Measurements from ENCODE around the gene KCNK1. TPM values are rescaled to one million over a fixed set of nuclear protein-coding genes. Genes with fewer than 3 reads are reported as not detected.
A peak's percentile ranks its signal among the peaks of the same experiment; 100 is the strongest.

KCNK1 gene
- total and polyA plus RNA-seq, 3 experiments from 2014 or later, result 1.1 to 1.4 TPM; not detected in 1

- Mint-ChIP-seq H3K4me3 (no peak overlapping the region), H3K36me3 (no peaks in the 10 kb centered on the region), H3K4me1 (no peaks in the 10 kb centered on the region), H3K27me3 (peaks cover 9 to 39% of the 10 kb centered on the region in 2 donors), H3K27ac (no peak overlapping the region), H3K9me3 (peaks cover 0 to 12% (median 8%) of the 10 kb centered on the region in 5 donors)
- no peak for DNase-seq
- H3K36me3 ChIP-seq (ENCODE audit: insufficient read depth, low read length), result no peaks in the 10 kb centered on the region
- no peaks in the 10 kb centered on the region for H3K9me3 ChIP-seq (ENCODE audit: low read length)
- ChIA-PET CTCF (no interaction called here), POLR2A (no interaction called here)
- no peak overlapping the region for H3K4me3 ChIP-seq (ENCODE audit: low read length)
- no peak overlapping the region for H3K27ac ChIP-seq (ENCODE audit: low read depth, low read length)
- H3K4me1 ChIP-seq (ENCODE audit: insufficient read depth, low read length), result no peaks in the 10 kb centered on the region
- H3K27me3 ChIP-seq (ENCODE audit: insufficient read depth, low read length, poor library complexity, severe bottlenecking), result no peaks in the 10 kb centered on the region
These were observed 31.5 kb upstream of the KCNK1 start for GRCh38 chr1:233582439-233582838.

DNA sequence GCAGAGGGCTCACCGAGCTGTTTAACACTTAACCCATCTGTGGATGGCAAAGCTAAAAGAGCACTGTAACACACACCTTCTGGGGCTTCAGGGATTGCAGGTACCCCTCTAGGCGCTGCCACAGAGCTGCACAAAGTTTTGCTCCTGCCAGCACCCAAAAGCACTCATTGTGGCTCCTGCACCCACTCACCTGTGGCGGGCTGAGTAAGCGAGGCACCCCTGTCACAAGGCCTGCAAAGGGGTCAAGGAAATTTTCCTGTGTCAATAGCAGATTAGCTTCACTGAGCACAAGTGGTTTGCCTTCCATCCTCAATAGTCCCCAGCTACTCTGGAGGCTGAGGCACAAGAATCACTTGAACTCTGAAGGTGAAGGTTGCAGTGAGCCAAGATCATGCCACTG lies 29.5 kb upstream of the KCNK1 start:
- Mint-ChIP-seq H3K27me3 (peaks cover 9 to 38% of the 10 kb centered on the region in 2 donors), H3K4me3 (no peak overlapping the region), H3K27ac (no peak overlapping the region), H3K36me3 (no peaks in the 10 kb centered on the region), H3K9me3 (peaks cover 0 to 8% (median 7%) of the 10 kb centered on the region in 5 donors), H3K4me1 (no peaks in the 10 kb centered on the region)
- no peaks in the 10 kb centered on the region for H3K27me3 ChIP-seq (ENCODE audit: insufficient read depth, low read length, poor library complexity, severe bottlenecking)
- no peaks in the 10 kb centered on the region for H3K36me3 ChIP-seq (ENCODE audit: insufficient read depth, low read length)
- H3K4me1 ChIP-seq (ENCODE audit: insufficient read depth, low read length), result no peaks in the 10 kb centered on the region
- H3K27ac ChIP-seq (ENCODE audit: low read depth, low read length), result no peak overlapping the region
- CTCF ChIA-PET, result interaction anchor here (1.1 kb wide), 1 partner anchor 12 kb away, joined by 3 read pairs; no protein-coding TSS in a partner anchor
- no peak for DNase-seq
- H3K9me3 ChIP-seq (ENCODE audit: low read length), result no peaks in the 10 kb centered on the region
- no peak overlapping the region for H3K4me3 ChIP-seq (ENCODE audit: low read length)
- POLR2A ChIA-PET, result no interaction called here

GRCh38 chr1:233584931-233585330 lies 29.0 kb upstream of the KCNK1 start:
- Histone ChIP-seq H3K4me1 (ENCODE audit: insufficient read depth, low read length) (no peaks in the 10 kb centered on the region), H3K4me3 (ENCODE audit: low read length) (no peak overlapping the region), H3K27me3 (ENCODE audit: insufficient read depth, low read length, poor library complexity, severe bottlenecking) (no peaks in the 10 kb centered on the region), H3K27ac (ENCODE audit: low read depth, low read length) (no peak overlapping the region), H3K9me3 (ENCODE audit: low read length) (no peaks in the 10 kb centered on the region), H3K36me3 (ENCODE audit: insufficient read depth, low read length) (no peaks in the 10 kb centered on the region)
- no peak overlapping the region for H3K4me3 Mint-ChIP-seq
- peaks cover 0 to 8% (median 5%) of the 10 kb centered on the region in 5 donors for H3K9me3 Mint-ChIP-seq
- peaks cover 9 to 37% of the 10 kb centered on the region in 2 donors for H3K27me3 Mint-ChIP-seq
- ChIA-PET POLR2A (no interaction called here), CTCF (interaction anchor here (1.1 kb wide), 1 partner anchor 11 kb away, joined by 3 read pairs; no protein-coding TSS in a partner anchor)
- DNase-seq, result no peak
- no peaks in the 10 kb centered on the region for H3K4me1 Mint-ChIP-seq
- H3K27ac Mint-ChIP-seq, result no peak overlapping the region
- H3K36me3 Mint-ChIP-seq, result no peaks in the 10 kb centered on the region

GRCh38 chr1:233586301-233586700 lies 27.6 kb upstream of the KCNK1 start:
- no peaks in the 10 kb centered on the region for H3K36me3 Mint-ChIP-seq

GRCh38 chr1:233587196-233587595 lies 26.7 kb upstream of the KCNK1 start:
- DNase-seq, result no peak
- H3K36me3 Mint-ChIP-seq, result no peaks in the 10 kb centered on the region
- ChIA-PET POLR2A (no interaction called here), CTCF (no interaction called here)
- peaks cover 0 to 6% (median 3%) of the 10 kb centered on the region in 5 donors for H3K9me3 Mint-ChIP-seq
- Histone ChIP-seq H3K4me3 (ENCODE audit: low read length) (no peak overlapping the region), H3K36me3 (ENCODE audit: insufficient read depth, low read length) (no peaks in the 10 kb centered on the region), H3K9me3 (ENCODE audit: low read length) (no peaks in the 10 kb centered on the region), H3K27me3 (ENCODE audit: insufficient read depth, low read length, poor library complexity, severe bottlenecking) (no peaks in the 10 kb centered on the region), H3K4me1 (ENCODE audit: insufficient read depth, low read length) (no peaks in the 10 kb centered on the region), H3K27ac (ENCODE audit: low read depth, low read length) (no peak overlapping the region)
- no peak overlapping the region for H3K4me3 Mint-ChIP-seq
- peaks cover 10 to 30% of the 10 kb centered on the region in 2 donors for H3K27me3 Mint-ChIP-seq
- no peaks in the 10 kb centered on the region for H3K4me1 Mint-ChIP-seq
- no peak overlapping the region for H3K27ac Mint-ChIP-seq

More at GRCh38 chr1:233586301-233586700, 27.6 kb upstream of the KCNK1 start:
- ChIA-PET CTCF (no interaction called here), POLR2A (no interaction called here)
- no peak overlapping the region for H3K27ac Mint-ChIP-seq
- Histone ChIP-seq H3K4me1 (ENCODE audit: insufficient read depth, low read length) (no peaks in the 10 kb centered on the region), H3K4me3 (ENCODE audit: low read length) (no peak overlapping the region), H3K36me3 (ENCODE audit: insufficient read depth, low read length) (no peaks in the 10 kb centered on the region), H3K9me3 (ENCODE audit: low read length) (no peaks in the 10 kb centered on the region), H3K27ac (ENCODE audit: low read depth, low read length) (no peak overlapping the region), H3K27me3 (ENCODE audit: insufficient read depth, low read length, poor library complexity, severe bottlenecking) (no peaks in the 10 kb centered on the region)
- H3K4me1 Mint-ChIP-seq, result no peaks in the 10 kb centered on the region
- H3K9me3 Mint-ChIP-seq, result peaks cover 0 to 6% (median 3%) of the 10 kb centered on the region in 5 donors
- peaks cover 10 to 30% of the 10 kb centered on the region in 2 donors for H3K27me3 Mint-ChIP-seq
- no peak overlapping the region for H3K4me3 Mint-ChIP-seq
- no peak for DNase-seq

DNA sequence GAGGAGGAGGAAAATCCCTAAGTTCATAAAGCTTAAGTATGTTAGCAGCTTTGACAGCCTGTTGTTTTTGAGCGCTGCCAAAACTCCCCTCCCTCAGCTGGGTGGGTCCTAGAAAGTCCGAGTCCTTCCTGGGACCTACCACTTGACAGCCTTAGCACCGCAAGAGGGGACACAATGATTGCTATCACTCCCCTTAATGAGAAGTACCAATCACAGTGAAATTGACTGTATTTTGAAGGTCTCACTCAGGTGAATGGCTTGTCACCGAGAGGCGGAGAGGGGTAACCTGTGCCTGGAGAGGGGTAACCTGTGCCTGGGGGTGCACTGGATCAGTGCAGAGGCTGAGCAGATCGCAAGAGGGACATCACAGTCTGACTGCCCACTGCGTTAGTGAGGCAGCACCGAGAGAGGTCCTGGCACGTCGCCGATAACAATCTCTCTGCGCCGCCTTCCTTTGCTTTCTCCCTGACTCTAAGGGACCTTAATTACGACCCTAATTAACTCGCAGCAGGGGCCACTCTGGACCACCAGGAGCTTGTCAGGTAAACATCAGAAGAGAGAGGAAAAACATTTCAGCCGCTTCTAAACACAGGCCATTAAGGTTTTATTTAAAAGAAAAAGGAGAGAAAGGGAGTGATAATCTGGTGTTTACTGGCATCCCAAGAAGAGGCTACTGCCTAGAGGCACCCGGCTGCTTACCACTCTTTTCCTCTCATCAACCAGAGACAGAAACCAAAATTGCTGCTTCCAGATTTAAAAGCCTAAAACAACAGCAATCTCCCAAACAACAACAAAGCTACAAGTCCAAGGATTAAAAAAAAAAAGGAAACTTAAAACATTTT lies 25.7 kb upstream of the KCNK1 start:
- no peaks in the 10 kb centered on the region for H3K36me3 ChIP-seq (ENCODE audit: insufficient read depth, low read length)
- no peak overlapping the region for H3K27ac ChIP-seq (ENCODE audit: low read depth, low read length)
- Mint-ChIP-seq H3K27ac (no peak overlapping the region), H3K27me3 (peaks cover 10 to 30% of the 10 kb centered on the region in 2 donors), H3K9me3 (peaks cover 0 to 6% (median 3%) of the 10 kb centered on the region in 5 donors), H3K4me1 (no peaks in the 10 kb centered on the region), H3K36me3 (no peaks in the 10 kb centered on the region), H3K4me3 (no peak overlapping the region)
- ChIA-PET POLR2A (no interaction called here), CTCF (no interaction called here)
- H3K4me1 ChIP-seq (ENCODE audit: insufficient read depth, low read length), result no peaks in the 10 kb centered on the region
- no peaks in the 10 kb centered on the region for H3K9me3 ChIP-seq (ENCODE audit: low read length)
- DNase-seq, result no peak
- H3K4me3 ChIP-seq (ENCODE audit: low read length), result no peak overlapping the region
- H3K27me3 ChIP-seq (ENCODE audit: insufficient read depth, low read length, poor library complexity, severe bottlenecking), result no peaks in the 10 kb centered on the region

GRCh38 chr1:233597489-233597901 lies 16.4 kb upstream of the KCNK1 start:
- CTCF ChIA-PET, result no interaction called here
- no peaks in the 10 kb centered on the region for H3K4me1 ChIP-seq (ENCODE audit: insufficient read depth, low read length)
- no peak overlapping the region for H3K27ac ChIP-seq (ENCODE audit: low read depth, low read length)
- H3K9me3 Mint-ChIP-seq, result peaks cover 0 to 4% (median 0%) of the 10 kb centered on the region in 5 donors
- H3K36me3 Mint-ChIP-seq, result no peaks in the 10 kb centered on the region
- POLR2A ChIA-PET, result no interaction called here
- DNase-seq, result no peak
- H3K4me3 ChIP-seq (ENCODE audit: low read length), result no peak overlapping the region
- H3K27me3 ChIP-seq (ENCODE audit: insufficient read depth, low read length, poor library complexity, severe bottlenecking), result no peaks in the 10 kb centered on the region
- H3K4me1 Mint-ChIP-seq, result peaks cover 6 to 30% (median 19%) of the 10 kb centered on the region in 3 donors
- H3K27me3 Mint-ChIP-seq, result peaks cover 0 to 13% of the 10 kb centered on the region in 2 donors
- no peaks in the 10 kb centered on the region for H3K36me3 ChIP-seq (ENCODE audit: insufficient read depth, low read length)
- no peaks in the 10 kb centered on the region for H3K9me3 ChIP-seq (ENCODE audit: low read length)
- H3K4me3 Mint-ChIP-seq, result no peak overlapping the region
- no peak overlapping the region for H3K27ac Mint-ChIP-seq

DNA sequence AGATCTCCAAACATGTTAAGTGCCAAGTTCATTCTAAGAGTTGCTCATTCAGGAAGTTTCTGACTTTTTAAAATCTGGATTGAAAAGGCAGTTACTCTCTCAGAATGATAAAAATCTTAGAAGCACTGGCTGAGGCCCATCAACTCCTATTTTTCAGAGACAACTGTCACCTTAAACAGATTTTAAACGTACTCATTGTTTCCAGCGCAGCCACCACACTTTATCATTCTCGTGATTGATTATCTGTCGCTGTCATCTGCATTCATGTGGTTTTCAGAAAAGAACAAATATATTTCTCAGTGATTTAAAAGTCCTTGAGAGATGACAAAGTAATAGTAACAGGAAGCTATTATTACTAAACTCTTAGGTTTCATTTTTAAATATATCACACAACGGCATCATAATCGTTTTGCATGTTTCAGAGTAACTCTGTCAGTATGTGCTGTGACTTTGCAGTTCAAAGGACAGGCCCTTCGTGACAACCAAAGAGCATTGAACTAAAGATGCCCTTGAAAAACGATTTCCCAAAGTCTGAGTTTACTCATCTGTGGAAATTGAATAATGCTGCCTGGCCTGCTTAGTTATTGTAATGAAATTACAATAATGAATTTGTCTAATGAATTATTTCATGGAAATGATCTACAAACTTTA lies 14.9 kb upstream of the KCNK1 start:
- H3K27me3 Mint-ChIP-seq, result peaks cover 0 to 13% of the 10 kb centered on the region in 2 donors
- no peak overlapping the region for H3K4me3 ChIP-seq (ENCODE audit: low read length)
- POLR2A ChIA-PET, result no interaction called here

More for the DNA sequence above, 14.9 kb upstream of the KCNK1 start:
- no peaks in the 10 kb centered on the region for H3K27me3 ChIP-seq (ENCODE audit: insufficient read depth, low read length, poor library complexity, severe bottlenecking)
- Mint-ChIP-seq H3K9me3 (peaks cover 0 to 4% (median 0%) of the 10 kb centered on the region in 5 donors), H3K36me3 (no peaks in the 10 kb centered on the region), H3K4me1 (peaks cover 6 to 30% (median 19%) of the 10 kb centered on the region in 3 donors), H3K4me3 (peak overlapping the region in 3 of 7 donors; percentile 13 to 54 (median 22)), H3K27ac (peak overlapping the region in 1 of 8 donors; percentile 58)
- CTCF ChIA-PET, result no interaction called here
- DNase-seq, result no peak
- no peaks in the 10 kb centered on the region for H3K36me3 ChIP-seq (ENCODE audit: insufficient read depth, low read length)
- no peaks in the 10 kb centered on the region for H3K4me1 ChIP-seq (ENCODE audit: insufficient read depth, low read length)
- H3K27ac ChIP-seq (ENCODE audit: low read depth, low read length), result no peak overlapping the region
- H3K9me3 ChIP-seq (ENCODE audit: low read length), result no peaks in the 10 kb centered on the region
